IMR-90 (cell line): ENCODE results near the gene PPM1M. TPM values are rescaled to one million over a fixed set of nuclear protein-coding genes. Genes with fewer than 3 reads are reported as not detected.

Experiments used
- ATAC-seq: fragments of 200-7000 bp; cut with Tn5 transposase; 2 replicates; pipeline ENCODE4 v1.9.1; 2020; ENCODE audit warnings: low read depth, mild to moderate bottlenecking, moderate library complexity
- BruUV-seq: library from RNA; stranded (reverse); fragments of 400-500 nt; replicated peaks from 2 replicates; lab custom pipeline; 2021; lab: Mats Ljungman, UMichigan
- CTCF ChIA-PET: fragments of 300-600 bp; formaldehyde crosslinking; extraction: SDS; loops from one replicate; lab custom pipeline; 2021; ENCODE audit warnings: antibody characterized with exemption; lab: Yijun Ruan, JAX
- POLR2A ChIA-PET: fragments of 300-600 bp; sonication (Branson Sonifier 250); formaldehyde crosslinking; loops from one replicate; lab custom pipeline; 2022; ENCODE audit warnings: antibody characterized with exemption; ENCODE audit not compliant: unreplicated experiment; lab: Charles Lee
- DNase-seq: peaks from one replicate; pipeline ENCODE4 v3.0.0; 2013
- H2AFZ ChIP-seq: replicated peaks from 2 replicates; pipeline ENCODE3; 2013; ENCODE audit warnings: low read length, mild to moderate bottlenecking; ENCODE audit not compliant: poor library complexity
- H2AK5ac ChIP-seq: 2 replicates; pipeline ENCODE4 v1.6.1; 2013; ENCODE audit warnings: low read depth, low read length, inconsistent platforms
- H2AK9ac ChIP-seq: replicated peaks from 2 replicates; pipeline ENCODE3; 2013; ENCODE audit warnings: mild to moderate bottlenecking, low read depth, low read length, moderate library complexity; ENCODE audit not compliant: poor library complexity
- H2BK120ac ChIP-seq: 2 replicates; pipeline ENCODE4 v1.6.1; 2013; ENCODE audit warnings: low read depth, low read length, inconsistent platforms
- H2BK15ac ChIP-seq: 3 replicates; pipeline ENCODE4 v1.6.1; 2013; ENCODE audit warnings: low read depth, low read length, inconsistent platforms
- H2BK20ac ChIP-seq: 2 replicates; pipeline ENCODE4 v1.6.1; 2013; ENCODE audit warnings: low read depth, mild to moderate bottlenecking, inconsistent platforms, low read length, moderate library complexity
- H2BK5ac ChIP-seq: 2 replicates; pipeline ENCODE4 v1.6.1; 2013; ENCODE audit warnings: mild to moderate bottlenecking, low read depth, low read length, inconsistent platforms; ENCODE audit not compliant: poor library complexity, severe bottlenecking
- H3K14ac ChIP-seq: replicated peaks from 2 replicates; pipeline ENCODE4 v1.6.1; 2013; ENCODE audit warnings: low read depth, low read length, inconsistent platforms
- H3K18ac ChIP-seq: 2 replicates; pipeline ENCODE4 v1.6.1; 2013; ENCODE audit warnings: low read depth, low read length, control low read depth
- H3K23ac ChIP-seq: 2 replicates; pipeline ENCODE4 v1.6.1; 2013; ENCODE audit warnings: low read depth, low read length, inconsistent platforms
- H3K27ac ChIP-seq: 2 replicates; pipeline ENCODE4 v1.5.1; 2013; ENCODE audit warnings: mild to moderate bottlenecking, control low read depth, low read length; ENCODE audit not compliant: insufficient read depth
- H3K27me3 ChIP-seq: 2 replicates; pipeline ENCODE4 v1.6.1; 2013; ENCODE audit warnings: low read length; ENCODE audit not compliant: control insufficient read depth, insufficient read depth
- H3K36me3 ChIP-seq: 2 replicates; pipeline ENCODE4 v1.6.1; 2013; ENCODE audit warnings: low read length, mixed read lengths; ENCODE audit not compliant: control insufficient read depth, insufficient read depth
- H3K4ac ChIP-seq: 2 replicates; pipeline ENCODE4 v1.6.1; 2013; ENCODE audit warnings: low read depth, low read length, inconsistent platforms
- H3K4me1 ChIP-seq: 2 replicates; pipeline ENCODE4 v1.6.1; 2013; ENCODE audit warnings: low read length, mixed read lengths; ENCODE audit not compliant: control insufficient read depth, insufficient read depth
- H3K4me2 ChIP-seq: 2 replicates; pipeline ENCODE4 v1.6.1; 2013; ENCODE audit warnings: low read depth, mild to moderate bottlenecking, control low read depth, low read length, moderate library complexity
- H3K4me3 ChIP-seq: 2 replicates; pipeline ENCODE4 v1.5.1; 2013; ENCODE audit warnings: low read depth, mild to moderate bottlenecking, control low read depth, low read length, moderate library complexity; ENCODE audit not compliant: insufficient read depth
- H3K56ac ChIP-seq: 2 replicates; pipeline ENCODE4 v1.6.1; 2013; ENCODE audit warnings: low read length, inconsistent platforms; ENCODE audit not compliant: insufficient read depth; ENCODE audit errors: extremely low read depth
- H3K79me1 ChIP-seq, 2 experiments: 2 replicates each; pipeline ENCODE4 v1.6.1; 2013; ENCODE audit warnings: low read length in 2 of 2, inconsistent platforms in 1 of 2, low read depth in 1 of 2
- H3K9ac ChIP-seq: 2 replicates; pipeline ENCODE4 v1.6.1; 2013; ENCODE audit warnings: low read depth, low read length, control low read depth
- H3K9me1 ChIP-seq: 2 replicates; pipeline ENCODE4 v1.6.1; 2013; ENCODE audit warnings: low read length, inconsistent platforms; ENCODE audit not compliant: insufficient read depth
- H3K9me3 ChIP-seq: 2 replicates; pipeline ENCODE4 v1.6.1; 2013; ENCODE audit warnings: low read length; ENCODE audit not compliant: control insufficient read depth, insufficient read depth
- H4K20me1 ChIP-seq: 2 replicates; pipeline ENCODE4 v1.6.1; 2013; ENCODE audit warnings: low read length, inconsistent platforms; ENCODE audit not compliant: insufficient read depth
- H4K5ac ChIP-seq: 2 replicates; pipeline ENCODE4 v1.6.1; 2013; ENCODE audit warnings: mild to moderate bottlenecking, low read depth, low read length, control low read depth
- H4K8ac ChIP-seq, 2 experiments: 2 replicates each; pipeline ENCODE4 v1.6.1; 2013; ENCODE audit warnings: low read depth in 2 of 2, low read length in 2 of 2, control low read depth in 1 of 2, inconsistent platforms in 1 of 2
- H4K91ac ChIP-seq: 2 replicates; pipeline ENCODE4 v1.6.1; 2013; ENCODE audit warnings: low read depth, low read length, inconsistent platforms; ENCODE audit not compliant: insufficient read depth
- ELK1 ChIP-seq: fragments of 150-350 bp; IDR thresholded peaks from 2 replicates; pipeline ENCODE4 v1.6.1; 2016; ENCODE audit warnings: low read depth, mild to moderate bottlenecking, low read length, moderate library complexity, borderline replicate concordance
- FOS ChIP-seq: fragments of 150-350 bp; IDR thresholded peaks from 2 replicates; pipeline ENCODE4 v1.6.1; 2016; ENCODE audit warnings: low read depth, low read length
- RAD21 ChIP-seq: IDR thresholded peaks from 2 replicates; pipeline ENCODE4 v1.6.1; 2012; ENCODE audit warnings: low read length, improper control_type of control experiment
- WGBS, 2 experiments: methylation state at CpG; one replicate each; pipeline versions ENCODE4 v1.1.5 to v1.1.7; 2013; ENCODE audit warnings: missing lambda C conversion rate in 2 of 2; ENCODE audit not compliant: insufficient read length in 1 of 2; ENCODE audit errors: extremely low coverage in 2 of 2; 5-methylcytosine and 5-hydroxymethylcytosine counted together
- dilution Hi-C: fragments of 300-500 bp; cut with HindIII; formaldehyde crosslinking; loops from one replicate; pipeline ENCODE4 v1.14.3; 2018; ENCODE audit warnings: low sequenced_read_pairs; ENCODE audit not compliant: unreplicated experiment
- in situ Hi-C: fragments of 300-500 bp; cut with MboI; formaldehyde crosslinking; loops from 3 replicates; pipeline ENCODE4 v1.14.3; 2019; ENCODE audit warnings: low sequenced_read_pairs, inconsistent platforms, mixed read lengths
- intact Hi-C: fragments of 100-400 bp; cut with micrococcal nuclease; formaldehyde crosslinking; loops from 2 replicates; pipeline ENCODE4 v1.10.0; 2022
- polyA plus RNA-seq, 3 experiments: library from polyadenylated mRNA; depleted of rRNA; stranded (reverse); fragments of >200 nt; gene quantifications; 2 replicates each; pipeline ENCODE4 v1.2.3, GENCODE V29; 2012; ENCODE audit warnings: low replicate concordance in 1 of 3
- total RNA-seq: library from RNA; depleted of rRNA; stranded (reverse); fragments of >200 nt; gene quantifications from 2 replicates; pipeline ENCODE4 v1.2.3, GENCODE V29; 2012

PPM1M gene
- total and polyA plus RNA-seq, 2 of the 4 experiments (the other 2 are of a cell fraction) = 12.2 to 18.1 TPM

GRCh38 chr3:52246264-52246620, 683 bp downstream of the PPM1M start:
- H4K5ac ChIP-seq = peak overlapping the region; percentile 4
- ChIA-PET CTCF (interaction anchor here (1.2 kb wide), 1 partner anchor 12 kb away, joined by 3 read pairs; no protein-coding TSS in a partner anchor), POLR2A (interaction anchor here (1.1 kb wide), 1 partner anchor 14 kb away, joined by 3 read pairs; no protein-coding TSS in a partner anchor)
- peaks cover 9 to 64% of the 10 kb centered on the region in 2 experiments for H3K79me1 ChIP-seq
- H3K27me3 ChIP-seq = no peaks in the 10 kb centered on the region
- H4K91ac ChIP-seq = peak overlapping the region; percentile 71; the same call in 1 of the 2 replicates
- H3K56ac ChIP-seq = no peak overlapping the region
- H3K9ac ChIP-seq = peak overlapping the region; percentile 5
- peak overlapping the region; percentile 79 for H3K14ac ChIP-seq
- intact Hi-C loops (no loop called here), in situ Hi-C loops (no loop called here), dilution Hi-C loops (no loop called here)
- peaks cover 26% of the 10 kb centered on the region for H3K36me3 ChIP-seq
- TF ChIP-seq FOS (no peak), RAD21 (no peak), ELK1 (no peak)
- peak overlapping the region; percentile 78 to 95; a peak in 3 of 4 replicates for H4K8ac ChIP-seq
- H4K20me1 ChIP-seq = peaks cover 12% of the 10 kb centered on the region; the same call in 1 of the 2 replicates
- peak overlapping the region; percentile 75 for H3K4ac ChIP-seq
- peak overlapping the region; percentile 64 for H3K23ac ChIP-seq
- H3K9me1 ChIP-seq = peaks cover 34% of the 10 kb centered on the region
- peak overlapping the region; percentile 95 for H2AK5ac ChIP-seq
- peak overlapping the region; percentile 70 for H3K4me3 ChIP-seq
- H3K9me3 ChIP-seq = 0 out of 2 replicates have a peak, but pooled peaks cover 1% of the 10 kb centered on the region
- peak overlapping the region; percentile 82 for H2AK9ac ChIP-seq
- H3K4me2 ChIP-seq = peak overlapping the region; percentile 84
- DNase-seq = no peak
- peak overlapping the region; percentile 12; the same call in 1 of the 2 replicates for H3K27ac ChIP-seq
- H2AFZ ChIP-seq = peak overlapping the region; percentile 99
- H2BK5ac ChIP-seq = no peak overlapping the region
- H2BK120ac ChIP-seq = peak overlapping the region; percentile 26; the same call in 1 of the 2 replicates
- no peak overlapping the region; the same call in 1 of the 2 replicates for H3K18ac ChIP-seq
- H3K4me1 ChIP-seq = peaks cover 20% of the 10 kb centered on the region
- no peak; the same call in none of the 2 replicates for ATAC-seq
- WGBS, 2 experiments = 20% methylated on average over 1 of the region's 8 CpGs; no CpG with 5 or more reads in 1 of the 2 experiments
- BruUV-seq = no TSS peak
- H2BK20ac ChIP-seq = 0 out of 2 replicates have a peak overlapping the region, but pooled peaks have one; percentile 30
- H2BK15ac ChIP-seq = no peak overlapping the region
